ENCODE data around the gene TUB.
A peak's percentile ranks its signal among the peaks of the same experiment; 100 is the strongest.

The TUB gene

GRCh38 chr11:8068605-8069221 is 12.3 kb upstream of the TUB start:
- DNase-seq (ENCODE audit: low spot score), result no peak

- DNase-seq (ENCODE audit: low spot score), result no peak
Observed at GRCh38 chr11:8069771-8070170, 11.2 kb upstream of the TUB start.

- DNase-seq (ENCODE audit: low spot score), result peak; percentile 66
Observed at GRCh38 chr11:8070417-8071115, 10.4 kb upstream of the TUB start.

GRCh38 chr11:8071616-8072581 is 9.1 kb upstream of the TUB start:
- no peak for DNase-seq (ENCODE audit: low spot score)

GRCh38 chr11:8075119-8075726 is 5.8 kb upstream of the TUB start:
- no peak for DNase-seq (ENCODE audit: low spot score)

- DNase-seq (ENCODE audit: low spot score), result no peak
Observed at GRCh38 chr11:8079111-8079675, 1.8 kb upstream of the TUB start.

GRCh38 chr11:8080069-8080670 is 841 bp upstream of the TUB start:
- no peak for DNase-seq (ENCODE audit: low spot score)

GRCh38 chr11:8081591-8082250 is 710 bp downstream of the TUB start:
- DNase-seq (ENCODE audit: low spot score), result no peak

GRCh38 chr11:8082391-8083087 is 1.5 kb downstream of the TUB start:
- DNase-seq (ENCODE audit: low spot score), result peak; percentile 66

GRCh38 chr11:8083088-8083395 is 2.0 kb downstream of the TUB start:
- no peak for DNase-seq (ENCODE audit: low spot score)

GRCh38 chr11:8083871-8084281 is 2.9 kb downstream of the TUB start:
- no peak for DNase-seq (ENCODE audit: low spot score)

GRCh38 chr11:8084352-8084751 is 3.3 kb downstream of the TUB start:
- no peak for DNase-seq (ENCODE audit: low spot score)

- no peak for DNase-seq (ENCODE audit: low spot score)
Observed at GRCh38 chr11:8085011-8085645, 4.1 kb downstream of the TUB start.

- no peak for DNase-seq (ENCODE audit: low spot score)
Observed at GRCh38 chr11:8086001-8086479, 5.0 kb downstream of the TUB start.

GRCh38 chr11:8086571-8086970 is 5.6 kb downstream of the TUB start:
- DNase-seq (ENCODE audit: low spot score), result no peak

- no peak for DNase-seq (ENCODE audit: low spot score)
Observed at GRCh38 chr11:8087185-8087584, 6.2 kb downstream of the TUB start.

GRCh38 chr11:8087756-8088155 is 6.7 kb downstream of the TUB start:
- DNase-seq (ENCODE audit: low spot score), result no peak

- DNase-seq (ENCODE audit: low spot score), result no peak
Observed at GRCh38 chr11:8089791-8090510, 8.9 kb downstream of the TUB start.

- peak; percentile 73 for DNase-seq (ENCODE audit: low spot score)
Observed at GRCh38 chr11:8090756-8091155, 9.7 kb downstream of the TUB start.
